ENCODE measurements around the gene ADGRG6.

ADGRG6 gene

GRCh38 chr6:142350309-142350708 lies 48.5 kb downstream of the ADGRG6 start:
- no peak for DNase-seq

GRCh38 chr6:142353690-142354089 lies 51.9 kb downstream of the ADGRG6 start:
- no peak for DNase-seq

- DNase-seq, result no peak
These were observed 52.8 kb downstream of the ADGRG6 start for GRCh38 chr6:142354650-142355049.

GRCh38 chr6:142355520-142356174 lies 53.8 kb downstream of the ADGRG6 start:
- no peak for DNase-seq

- peak; percentile 22 for DNase-seq
These were observed 54.5 kb downstream of the ADGRG6 start for GRCh38 chr6:142356201-142356883.

GRCh38 chr6:142356884-142357225 lies 55.0 kb downstream of the ADGRG6 start:
- DNase-seq, result no peak

GRCh38 chr6:142357879-142358278 lies 56.1 kb downstream of the ADGRG6 start:
- DNase-seq, result no peak

- no peak for DNase-seq
These were observed 57.6 kb downstream of the ADGRG6 start for GRCh38 chr6:142359271-142359960.

- DNase-seq, result no peak
These were observed 59.5 kb downstream of the ADGRG6 start for GRCh38 chr6:142361345-142361744.

GRCh38 chr6:142361779-142362750 lies 60.3 kb downstream of the ADGRG6 start:
- DNase-seq, result no peak

- no peak for DNase-seq
These were observed 65.3 kb downstream of the ADGRG6 start for GRCh38 chr6:142367061-142367460.

GRCh38 chr6:142367501-142368018 lies 65.8 kb downstream of the ADGRG6 start:
- peak; percentile 20 for DNase-seq

- no peak for DNase-seq
These were observed 67.5 kb downstream of the ADGRG6 start for GRCh38 chr6:142369266-142369665.

- DNase-seq, result no peak
These were observed 70.5 kb downstream of the ADGRG6 start for GRCh38 chr6:142372348-142372747.

- DNase-seq, result no peak
These were observed 71.7 kb downstream of the ADGRG6 start for GRCh38 chr6:142373268-142374090.

GRCh38 chr6:142374091-142374770 lies 72.4 kb downstream of the ADGRG6 start:
- no peak for DNase-seq

GRCh38 chr6:142374965-142375733 lies 73.3 kb downstream of the ADGRG6 start:
- no peak for DNase-seq

GRCh38 chr6:142376115-142376514 lies 74.3 kb downstream of the ADGRG6 start:
- no peak for DNase-seq

- DNase-seq, result peak; percentile 22
These were observed 75.1 kb downstream of the ADGRG6 start for GRCh38 chr6:142376800-142377496.

- no peak for DNase-seq
These were observed 75.7 kb downstream of the ADGRG6 start for GRCh38 chr6:142377497-142377848.

Measured in right hindlimb (tissue), 1 donor.